T-helper 1 cell treated with Interleukin-12 subunit alpha and Interleukin-12 subunit beta and Interleukin-4 antibody, amounts not matched to agents 30 μg/mL and 1 μg/mL, for 36 hours (primary cell): ENCODE data around the gene CHKA.

Source experiments
- H3K27ac Mint-ChIP-seq: one replicate; pipeline ENCODE4 v1.8.0; 2021; ENCODE audit warnings: mild to moderate bottlenecking, mixed read lengths
- H3K27me3 Mint-ChIP-seq: one replicate; pipeline ENCODE4 v1.8.0; 2021; ENCODE audit warnings: low read depth, mixed read lengths
- H3K36me3 Mint-ChIP-seq: one replicate; pipeline ENCODE4 v1.8.0; 2021; ENCODE audit warnings: low read depth, mixed read lengths
- H3K4me1 Mint-ChIP-seq: one replicate; pipeline ENCODE4 v1.8.0; 2021; ENCODE audit warnings: low read depth, mixed read lengths
- H3K4me3 Mint-ChIP-seq: one replicate; pipeline ENCODE4 v1.8.0; 2021; ENCODE audit warnings: mild to moderate bottlenecking, moderate library complexity, mixed read lengths
- H3K9me3 Mint-ChIP-seq: one replicate; pipeline ENCODE4 v1.8.0; 2021; ENCODE audit warnings: mixed read lengths

Gene CHKA

GRCh38 chr11:68053981-68054812, 67.0 kb downstream of the CHKA start:
- Mint-ChIP-seq H3K36me3 (peaks cover 13% of the 10 kb centered on the region), H3K4me3 (no peak overlapping the region), H3K4me1 (no peaks in the 10 kb centered on the region), H3K27ac (peak overlapping the region; percentile 15), H3K27me3 (no peaks in the 10 kb centered on the region), H3K9me3 (no peaks in the 10 kb centered on the region)

GRCh38 chr11:68053117-68053516, 68.1 kb downstream of the CHKA start:
- Mint-ChIP-seq H3K9me3 (no peaks in the 10 kb centered on the region), H3K27ac (no peak overlapping the region)

GRCh38 chr11:68052137-68052873, 68.9 kb downstream of the CHKA start:
- Mint-ChIP-seq H3K27ac (no peak overlapping the region), H3K9me3 (no peaks in the 10 kb centered on the region), H3K36me3 (peaks cover 13% of the 10 kb centered on the region)

More at GRCh38 chr11:68053117-68053516, 68.1 kb downstream of the CHKA start:
- Mint-ChIP-seq H3K36me3 (peaks cover 13% of the 10 kb centered on the region), H3K27me3 (no peaks in the 10 kb centered on the region), H3K4me1 (no peaks in the 10 kb centered on the region), H3K4me3 (no peak overlapping the region)

GRCh38 chr11:68051191-68052136, 69.7 kb downstream of the CHKA start:
- H3K27ac Mint-ChIP-seq, result no peak overlapping the region
- no peak overlapping the region for H3K4me3 Mint-ChIP-seq
- H3K4me1 Mint-ChIP-seq, result no peaks in the 10 kb centered on the region
- no peaks in the 10 kb centered on the region for H3K9me3 Mint-ChIP-seq
- peaks cover 13% of the 10 kb centered on the region for H3K36me3 Mint-ChIP-seq
- no peaks in the 10 kb centered on the region for H3K27me3 Mint-ChIP-seq

More at GRCh38 chr11:68052137-68052873, 68.9 kb downstream of the CHKA start:
- no peaks in the 10 kb centered on the region for H3K4me1 Mint-ChIP-seq
- no peaks in the 10 kb centered on the region for H3K27me3 Mint-ChIP-seq
- no peak overlapping the region for H3K4me3 Mint-ChIP-seq

- no peaks in the 10 kb centered on the region for H3K4me1 Mint-ChIP-seq
- H3K36me3 Mint-ChIP-seq, result peaks cover 13% of the 10 kb centered on the region
- no peaks in the 10 kb centered on the region for H3K9me3 Mint-ChIP-seq
- no peak overlapping the region for H3K27ac Mint-ChIP-seq
- no peaks in the 10 kb centered on the region for H3K27me3 Mint-ChIP-seq
- no peak overlapping the region for H3K4me3 Mint-ChIP-seq
Measured at GRCh38 chr11:68050371-68050841, 70.8 kb downstream of the CHKA start.

GRCh38 chr11:68049509-68050370, 71.4 kb downstream of the CHKA start:
- no peak overlapping the region for H3K4me3 Mint-ChIP-seq
- H3K4me1 Mint-ChIP-seq, result no peaks in the 10 kb centered on the region
- no peaks in the 10 kb centered on the region for H3K9me3 Mint-ChIP-seq
- H3K27ac Mint-ChIP-seq, result no peak overlapping the region
- no peaks in the 10 kb centered on the region for H3K27me3 Mint-ChIP-seq
- H3K36me3 Mint-ChIP-seq, result peaks cover 13% of the 10 kb centered on the region

GRCh38 chr11:68048681-68049508, 72.3 kb downstream of the CHKA start:
- Mint-ChIP-seq H3K4me3 (no peak overlapping the region), H3K27ac (no peak overlapping the region), H3K9me3 (no peaks in the 10 kb centered on the region), H3K36me3 (peaks cover 13% of the 10 kb centered on the region), H3K27me3 (no peaks in the 10 kb centered on the region), H3K4me1 (no peaks in the 10 kb centered on the region)

GRCh38 chr11:68047437-68048290, 73.5 kb downstream of the CHKA start:
- no peaks in the 10 kb centered on the region for H3K9me3 Mint-ChIP-seq
- H3K4me3 Mint-ChIP-seq, result no peak overlapping the region
- H3K27ac Mint-ChIP-seq, result no peak overlapping the region
- H3K27me3 Mint-ChIP-seq, result no peaks in the 10 kb centered on the region
- peaks cover 10% of the 10 kb centered on the region for H3K36me3 Mint-ChIP-seq
- no peaks in the 10 kb centered on the region for H3K4me1 Mint-ChIP-seq

- Mint-ChIP-seq H3K9me3 (no peaks in the 10 kb centered on the region), H3K36me3 (peaks cover 2% of the 10 kb centered on the region), H3K4me3 (no peak overlapping the region), H3K27me3 (no peaks in the 10 kb centered on the region), H3K4me1 (peaks cover 8% of the 10 kb centered on the region), H3K27ac (no peak overlapping the region)
Measured at GRCh38 chr11:68044898-68045351, 76.3 kb downstream of the CHKA start.

- H3K4me1 Mint-ChIP-seq, result peaks cover 10% of the 10 kb centered on the region
- peaks cover 2% of the 10 kb centered on the region for H3K36me3 Mint-ChIP-seq
- H3K4me3 Mint-ChIP-seq, result no peak overlapping the region
- no peaks in the 10 kb centered on the region for H3K9me3 Mint-ChIP-seq
- no peaks in the 10 kb centered on the region for H3K27me3 Mint-ChIP-seq
- H3K27ac Mint-ChIP-seq, result no peak overlapping the region
Measured at GRCh38 chr11:68044145-68044813, 76.9 kb downstream of the CHKA start.

- peaks cover 2% of the 10 kb centered on the region for H3K36me3 Mint-ChIP-seq
- H3K27me3 Mint-ChIP-seq, result no peaks in the 10 kb centered on the region
- no peak overlapping the region for H3K27ac Mint-ChIP-seq
- no peaks in the 10 kb centered on the region for H3K9me3 Mint-ChIP-seq
- no peak overlapping the region for H3K4me3 Mint-ChIP-seq
- H3K4me1 Mint-ChIP-seq, result peaks cover 10% of the 10 kb centered on the region
Measured at GRCh38 chr11:68043349-68044144, 77.6 kb downstream of the CHKA start.
